ENCODE data around the gene MYORG.

Gene MYORG

GRCh38 chr9:34376596-34377403, at the start of gene MYORG:
Gene MYORG (minus strand): TSS chr9:34376898. CDS start chr9:34372943, 3,955 bp downstream.
- DNase-seq (ENCODE audit: low spot score): peak; percentile 99

- no peak for DNase-seq (ENCODE audit: low spot score)
Measured at GRCh38 chr9:34419716-34420504, 43.2 kb upstream of the MYORG start.

GRCh38 chr9:34417734-34418133, 41.0 kb upstream of the MYORG start:
- DNase-seq (ENCODE audit: low spot score): no peak

- peak; percentile 15 for DNase-seq (ENCODE audit: low spot score)
Measured at GRCh38 chr9:34413231-34413852, 36.6 kb upstream of the MYORG start.

- DNase-seq (ENCODE audit: low spot score): no peak
Measured at GRCh38 chr9:34412336-34412735, 35.6 kb upstream of the MYORG start.

GRCh38 chr9:34409154-34409553, 32.5 kb upstream of the MYORG start:
- no peak for DNase-seq (ENCODE audit: low spot score)

- no peak for DNase-seq (ENCODE audit: low spot score)
Measured at GRCh38 chr9:34408173-34408572, 31.5 kb upstream of the MYORG start.

GRCh38 chr9:34406219-34406618, 29.5 kb upstream of the MYORG start:
- DNase-seq (ENCODE audit: low spot score): no peak

- no peak for DNase-seq (ENCODE audit: low spot score)
Measured at GRCh38 chr9:34405719-34406118, 29.0 kb upstream of the MYORG start.

- peak; percentile 53 for DNase-seq (ENCODE audit: low spot score)
Measured at GRCh38 chr9:34403554-34404380, 27.1 kb upstream of the MYORG start.

GRCh38 chr9:34400686-34401602, 24.2 kb upstream of the MYORG start:
- DNase-seq (ENCODE audit: low spot score): no peak

GRCh38 chr9:34400275-34400674, 23.6 kb upstream of the MYORG start:
- DNase-seq (ENCODE audit: low spot score): no peak

- DNase-seq (ENCODE audit: low spot score): no peak
Measured at GRCh38 chr9:34399729-34400128, 23.0 kb upstream of the MYORG start.

GRCh38 chr9:34398875-34399274, 22.2 kb upstream of the MYORG start:
- DNase-seq (ENCODE audit: low spot score): no peak

- no peak for DNase-seq (ENCODE audit: low spot score)
Measured at GRCh38 chr9:34396276-34397214, 19.8 kb upstream of the MYORG start.

GRCh38 chr9:34392511-34392910, 15.8 kb upstream of the MYORG start:
- no peak for DNase-seq (ENCODE audit: low spot score)

- DNase-seq (ENCODE audit: low spot score): no peak
Measured at GRCh38 chr9:34387239-34387638, 10.5 kb upstream of the MYORG start.

- no peak for DNase-seq (ENCODE audit: low spot score)
Measured at GRCh38 chr9:34386656-34387055, 10.0 kb upstream of the MYORG start.

- DNase-seq (ENCODE audit: low spot score): no peak
Measured at GRCh38 chr9:34385561-34386230, 9.0 kb upstream of the MYORG start.
